ENCODE measurements around the gene AKAP12.

AKAP12 gene

GRCh38 chr6:151365233-151365632 is 125.5 kb downstream of the AKAP12 start:
- CTCF ChIA-PET, result no interaction called here
- H3K4me3 ChIP-seq (ENCODE audit: low read depth, low read length), result no peak overlapping the region
- TF ChIP-seq CTCF (IDR thresholded peaks at IDR 0.05; ENCODE audit: insufficient read depth, low read length, missing control alignments), result no peak
- POLR2A ChIA-PET, result no interaction called here
- no peak for DNase-seq (ENCODE audit: low read depth, low spot score)

GRCh38 chr6:151370509-151371078 is 130.8 kb downstream of the AKAP12 start:
- POLR2A ChIA-PET, result no interaction called here
- no peak overlapping the region for H3K4me3 ChIP-seq (ENCODE audit: low read depth, low read length)
- TF ChIP-seq CTCF (IDR thresholded peaks at IDR 0.05; ENCODE audit: insufficient read depth, low read length, missing control alignments), result peak; percentile 17
- DNase-seq (ENCODE audit: low read depth, low spot score), result peak; percentile 10
- CTCF ChIA-PET, result interaction anchor here (0.7 to 2.7 kb wide), 12 partner anchors 8 to 553 kb away, joined by 3 to 13 read pairs (median 4); no protein-coding TSS in a partner anchor

- POLR2A ChIA-PET, result no interaction called here
- H3K4me3 ChIP-seq (ENCODE audit: low read depth, low read length), result no peak overlapping the region
- DNase-seq (ENCODE audit: low read depth, low spot score), result no peak
- CTCF ChIA-PET, result interaction anchor here (0.6 to 4.0 kb wide), 6 partner anchors 13 to 555 kb away, joined by 3 to 13 read pairs (median 3); no protein-coding TSS in a partner anchor
- TF ChIP-seq CTCF (IDR thresholded peaks at IDR 0.05; ENCODE audit: insufficient read depth, low read length, missing control alignments), result no peak
Observed at GRCh38 chr6:151372164-151372563, 132.4 kb downstream of the AKAP12 start.

GRCh38 chr6:151374036-151374683 is 134.4 kb downstream of the AKAP12 start:
- TF ChIP-seq CTCF (IDR thresholded peaks at IDR 0.05; ENCODE audit: insufficient read depth, low read length, missing control alignments), result no peak
- ChIA-PET POLR2A (interaction anchor here (0.7 kb wide), 1 partner anchor 492 kb away, joined by 5 read pairs; no protein-coding TSS in a partner anchor), CTCF (interaction anchor here (1.1 to 4.0 kb wide), 2 partner anchors 40 to 483 kb away, joined by 6 to 10 read pairs; no protein-coding TSS in a partner anchor)
- H3K4me3 ChIP-seq (ENCODE audit: low read depth, low read length), result no peak overlapping the region
- no peak for DNase-seq (ENCODE audit: low read depth, low spot score)

GRCh38 chr6:151375833-151376232 is 136.1 kb downstream of the AKAP12 start:
- POLR2A ChIA-PET, result no interaction called here
- H3K4me3 ChIP-seq (ENCODE audit: low read depth, low read length), result no peak overlapping the region
- CTCF ChIA-PET, result interaction anchor here (1.0 to 1.3 kb wide), 2 partner anchors 9 to 483 kb away, joined by 3 to 4 read pairs; no protein-coding TSS in a partner anchor
- no peak for TF ChIP-seq CTCF (IDR thresholded peaks at IDR 0.05; ENCODE audit: insufficient read depth, low read length, missing control alignments)
- no peak for DNase-seq (ENCODE audit: low read depth, low spot score)

- no peak overlapping the region for H3K4me3 ChIP-seq (ENCODE audit: low read depth, low read length)
- no peak for DNase-seq (ENCODE audit: low read depth, low spot score)
- POLR2A ChIA-PET, result no interaction called here
- CTCF ChIA-PET, result interaction anchor here (1.0 to 1.3 kb wide), 3 partner anchors 9 to 484 kb away, joined by 3 to 4 read pairs (median 4); no protein-coding TSS in a partner anchor
- TF ChIP-seq CTCF (IDR thresholded peaks at IDR 0.05; ENCODE audit: insufficient read depth, low read length, missing control alignments), result no peak
Observed at GRCh38 chr6:151376440-151376839, 136.7 kb downstream of the AKAP12 start.

Data from AG04449 (cell line).